ENCODE data around the gene MLN.

MLN gene

GRCh38 chr6:33803571-33804053, at the start of gene MLN:
Gene MLN, minus strand, starts transcription at chr6:33804003. Its CDS starts 2,840 bp downstream, at chr6:33801163.
- DNase-seq (ENCODE audit: low read depth, low spot score), result no peak

DNA sequence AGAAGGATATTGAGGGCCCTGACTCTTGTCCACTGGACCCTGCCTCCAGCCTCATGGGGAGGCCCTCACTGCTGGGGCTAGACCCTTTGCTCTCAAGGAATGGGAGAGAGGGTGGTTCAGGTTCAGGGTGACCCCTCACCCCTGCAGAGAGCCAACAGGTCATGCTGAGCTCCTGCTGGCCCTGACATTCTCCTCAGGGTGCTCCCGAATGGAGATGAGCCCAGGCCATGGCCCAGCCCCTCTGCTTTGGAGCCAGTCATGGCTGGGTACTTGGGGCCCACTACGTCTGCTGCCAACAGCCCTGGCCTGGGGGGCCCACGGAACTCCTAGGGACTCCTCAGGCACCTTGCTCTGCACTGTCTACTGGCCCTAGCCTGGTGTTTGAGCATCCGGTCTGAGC, 49.2 kb upstream of the MLN start:
- no peak for DNase-seq (ENCODE audit: low read depth, low spot score)

GRCh38 chr6:33851959-33852358, 48.2 kb upstream of the MLN start:
- DNase-seq (ENCODE audit: low read depth, low spot score), result no peak

- DNase-seq (ENCODE audit: low read depth, low spot score), result no peak
These were observed 47.2 kb upstream of the MLN start for GRCh38 chr6:33850869-33851541.

DNA sequence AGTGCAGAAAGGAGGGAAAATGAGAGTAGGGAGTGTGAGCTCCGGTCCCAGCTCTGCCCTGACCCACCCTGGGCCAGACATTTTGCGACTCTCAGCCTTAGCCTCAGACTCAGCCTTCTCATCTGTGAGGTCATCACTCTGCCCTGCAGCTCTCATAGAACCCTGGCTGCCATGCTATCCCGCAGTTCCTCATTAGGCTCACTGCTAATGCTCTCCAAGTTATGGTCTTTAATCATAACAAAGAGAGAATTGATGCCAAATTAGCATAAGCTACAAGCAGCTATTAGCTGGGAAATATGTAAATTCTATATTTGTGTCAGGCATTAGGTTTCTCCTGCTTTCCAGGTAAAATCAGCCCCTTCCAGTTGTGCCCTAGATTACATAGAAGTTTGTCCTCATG, 46.5 kb upstream of the MLN start:
- DNase-seq (ENCODE audit: low read depth, low spot score), result no peak

GRCh38 chr6:33849500-33850075, 45.8 kb upstream of the MLN start:
- no peak for DNase-seq (ENCODE audit: low read depth, low spot score)

- DNase-seq (ENCODE audit: low read depth, low spot score), result no peak
These were observed 44.7 kb upstream of the MLN start for GRCh38 chr6:33848484-33848883.

DNA sequence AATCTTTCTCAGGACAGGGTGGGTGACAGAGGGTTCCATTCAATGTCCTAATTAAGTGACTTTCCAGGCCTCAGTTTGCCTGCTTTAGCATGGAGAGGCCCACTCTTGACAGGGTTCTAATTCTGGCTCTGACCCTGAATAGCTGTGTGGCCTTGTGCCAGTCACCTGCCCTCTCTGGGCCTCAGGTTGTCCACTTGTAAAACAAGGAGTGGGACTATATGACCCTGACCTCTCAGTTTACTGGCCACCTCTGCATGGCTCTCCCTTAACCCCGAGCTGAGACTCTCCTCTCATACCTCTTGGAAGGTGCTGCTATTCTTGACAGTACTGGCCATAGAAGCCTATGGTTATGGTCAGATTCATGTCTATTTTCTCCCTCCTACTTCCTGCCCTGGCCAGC, 44.1 kb upstream of the MLN start:
- DNase-seq (ENCODE audit: low read depth, low spot score), result no peak

DNA sequence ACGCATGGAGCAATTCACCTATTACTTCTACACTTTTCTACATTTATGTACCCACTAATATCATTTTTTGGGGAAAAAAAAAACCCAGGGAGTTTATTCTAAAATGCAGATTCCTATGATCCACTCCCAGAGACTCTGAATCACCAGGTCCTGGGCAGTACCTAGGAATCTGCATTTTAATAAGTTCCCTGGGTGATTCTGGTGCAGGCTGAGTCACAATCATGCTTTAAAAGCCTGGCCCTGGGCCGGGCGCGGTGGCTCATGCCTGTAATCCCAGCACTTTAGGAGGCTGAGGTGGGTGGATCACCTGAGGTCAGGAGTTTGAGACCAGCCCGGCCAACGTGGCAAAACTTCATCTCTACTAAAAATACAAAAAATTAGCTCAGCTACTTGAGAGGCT, 43.3 kb upstream of the MLN start:
- DNase-seq (ENCODE audit: low read depth, low spot score), result no peak

GRCh38 chr6:33846226-33846625, 42.4 kb upstream of the MLN start:
- DNase-seq (ENCODE audit: low read depth, low spot score), result no peak

DNA sequence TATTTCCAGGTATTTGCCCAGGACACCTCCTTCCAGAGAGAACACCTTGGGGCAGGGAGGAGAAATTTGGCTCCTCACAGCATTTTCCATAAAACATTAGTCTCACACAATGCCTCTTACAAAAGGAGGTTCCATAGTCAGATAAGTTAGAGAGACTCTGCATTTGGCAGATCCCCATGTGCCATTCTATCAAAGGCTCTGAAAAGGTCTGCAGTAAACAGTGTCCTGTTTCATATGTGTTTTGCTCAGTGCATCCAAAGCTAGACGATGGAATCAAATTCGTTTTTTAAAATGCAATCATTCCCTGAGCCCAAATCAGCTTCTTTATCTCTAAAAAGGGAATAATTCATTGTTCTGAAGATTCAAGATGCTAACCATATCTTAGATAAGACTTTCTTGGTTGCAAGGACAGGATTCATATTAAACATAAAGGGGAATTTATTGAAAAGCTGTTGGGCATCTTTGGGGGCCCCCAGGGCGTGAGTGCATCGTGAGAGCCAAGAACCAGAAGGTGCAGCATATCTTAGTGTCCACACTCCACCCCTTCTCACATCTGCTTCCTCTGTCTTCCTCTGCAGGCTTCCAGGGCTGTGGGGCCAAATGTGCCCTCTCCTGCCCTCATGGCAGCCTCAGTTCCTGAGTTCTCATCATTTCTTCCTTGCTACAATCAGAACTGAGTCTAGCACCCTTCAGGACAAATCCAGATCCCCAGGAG, 41.4 kb upstream of the MLN start:
- no peak for DNase-seq (ENCODE audit: low read depth, low spot score)

GRCh38 chr6:33843131-33844121, 39.6 kb upstream of the MLN start:
- no peak for DNase-seq (ENCODE audit: low read depth, low spot score)

GRCh38 chr6:33841868-33842267, 38.1 kb upstream of the MLN start:
- no peak for DNase-seq (ENCODE audit: low read depth, low spot score)

DNA sequence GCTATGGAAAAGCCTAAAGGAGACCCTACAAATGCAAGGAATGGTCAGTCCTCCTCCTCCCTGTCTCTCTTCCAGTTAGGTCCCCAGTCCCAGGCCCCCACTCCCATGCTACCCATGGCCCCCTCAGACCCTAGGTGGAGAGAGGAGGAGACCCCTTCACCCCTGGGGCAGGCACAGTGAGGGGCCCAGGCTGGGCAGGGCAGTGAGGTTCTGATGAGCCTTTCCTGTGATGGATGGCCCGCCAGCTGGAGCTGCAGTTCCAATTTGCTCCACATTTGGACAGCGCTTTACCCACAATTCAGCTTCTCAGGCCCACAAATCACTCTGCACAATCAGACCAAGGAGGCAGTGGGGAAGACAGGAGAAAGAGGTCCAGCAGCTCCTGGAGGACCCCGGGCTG, 37.3 kb upstream of the MLN start:
- no peak for DNase-seq (ENCODE audit: low read depth, low spot score)

- DNase-seq (ENCODE audit: low read depth, low spot score), result no peak
These were observed 36.5 kb upstream of the MLN start for GRCh38 chr6:33840048-33840926.

DNA sequence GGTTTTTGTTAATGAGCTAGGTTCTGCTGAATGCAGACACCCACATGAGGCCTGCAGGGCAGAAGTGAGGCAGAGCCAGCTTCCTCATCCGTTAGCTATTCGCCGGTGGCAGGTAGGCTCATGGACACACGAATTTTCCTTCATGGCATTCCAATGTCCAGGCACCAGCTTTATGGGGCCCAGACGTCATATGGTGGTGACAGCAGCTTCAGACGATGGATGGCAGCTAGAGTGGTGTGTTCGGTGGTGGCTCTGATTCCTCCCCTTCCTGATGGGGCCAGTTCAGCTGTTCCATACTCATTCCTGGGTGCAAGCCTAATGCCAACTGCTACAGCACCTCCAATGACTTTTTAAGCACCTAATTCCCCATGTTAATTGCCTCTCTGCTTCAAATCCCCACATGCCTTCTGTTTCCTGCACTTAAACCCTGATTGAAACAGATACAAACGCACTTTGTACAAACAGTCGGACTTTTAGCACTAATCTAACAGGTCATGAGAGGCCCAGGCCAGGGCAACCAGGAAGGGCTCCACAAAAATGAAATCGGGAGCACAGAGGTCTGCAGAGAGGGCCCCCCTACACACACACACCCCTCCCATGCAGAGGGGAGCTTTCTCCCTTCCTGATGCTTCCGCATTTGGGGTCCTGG, 35.7 kb upstream of the MLN start:
- no peak for DNase-seq (ENCODE audit: low read depth, low spot score)

DNA sequence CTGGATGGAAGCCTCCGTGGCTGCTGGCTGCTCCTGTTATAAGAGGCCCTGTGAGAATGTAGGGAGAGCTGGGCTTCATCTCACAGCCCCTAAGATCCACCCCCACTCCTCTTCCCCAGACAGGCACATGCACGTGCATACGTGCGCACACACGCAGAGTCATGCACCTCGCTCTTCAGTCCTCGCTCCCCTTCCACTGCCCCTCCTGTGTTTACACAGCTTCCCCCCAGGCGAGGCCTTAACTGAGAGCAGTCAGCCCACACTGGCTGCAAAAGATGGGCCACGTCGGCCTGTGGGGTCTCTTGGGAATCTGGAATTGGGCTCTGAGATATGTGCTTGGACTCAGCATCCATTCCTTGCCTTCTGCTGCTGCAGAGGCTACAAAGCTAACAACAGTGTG, 35.2 kb upstream of the MLN start:
- no peak for DNase-seq (ENCODE audit: low read depth, low spot score)

- DNase-seq (ENCODE audit: low read depth, low spot score), result no peak
These were observed 34.3 kb upstream of the MLN start for GRCh38 chr6:33837971-33838665.

DNA sequence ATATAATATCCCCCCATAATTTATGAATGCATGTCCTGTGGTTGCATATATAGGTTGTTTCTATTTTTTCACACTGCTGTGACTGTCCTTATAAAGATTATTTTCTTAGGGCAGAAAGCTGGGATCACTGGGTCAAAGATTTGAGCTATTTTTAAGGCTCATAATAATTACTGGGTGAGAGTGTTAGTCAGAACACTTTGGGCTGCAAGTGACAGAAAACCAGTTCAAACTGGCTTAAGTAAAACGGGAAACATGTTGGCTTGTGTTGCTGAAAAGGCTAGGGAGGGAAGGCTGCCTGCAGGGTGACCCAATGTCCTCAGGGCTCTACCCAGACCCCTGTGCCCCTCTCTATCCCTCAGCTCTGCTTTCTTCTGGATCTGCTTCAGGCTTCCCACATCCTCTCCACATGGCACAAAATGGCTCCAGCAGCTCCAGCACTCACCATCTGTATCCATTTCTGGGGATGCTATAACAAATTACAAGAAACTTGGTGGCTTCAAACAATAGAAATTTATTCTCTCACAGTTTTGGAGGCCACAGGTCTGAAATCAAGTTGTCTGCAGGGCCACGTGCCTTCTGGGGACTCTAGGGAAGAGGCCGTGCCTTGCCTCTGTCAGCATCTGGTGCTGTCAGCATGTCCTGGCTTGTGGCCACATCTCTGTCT, 33.1 kb upstream of the MLN start:
- no peak for DNase-seq (ENCODE audit: low read depth, low spot score)

All from activated naive CD8-positive, alpha-beta T cell treated with anti-CD3 and anti-CD28 coated beads, Interleukin-2, amount 50 U/mL, for 16 hours (primary cell).